ENCODE data around the gene FOSL2.

GRCh38 chr2:28447086-28447485 lies 54.4 kb downstream of the FOSL2 start:
- TF ChIP-seq, protein P1, sequence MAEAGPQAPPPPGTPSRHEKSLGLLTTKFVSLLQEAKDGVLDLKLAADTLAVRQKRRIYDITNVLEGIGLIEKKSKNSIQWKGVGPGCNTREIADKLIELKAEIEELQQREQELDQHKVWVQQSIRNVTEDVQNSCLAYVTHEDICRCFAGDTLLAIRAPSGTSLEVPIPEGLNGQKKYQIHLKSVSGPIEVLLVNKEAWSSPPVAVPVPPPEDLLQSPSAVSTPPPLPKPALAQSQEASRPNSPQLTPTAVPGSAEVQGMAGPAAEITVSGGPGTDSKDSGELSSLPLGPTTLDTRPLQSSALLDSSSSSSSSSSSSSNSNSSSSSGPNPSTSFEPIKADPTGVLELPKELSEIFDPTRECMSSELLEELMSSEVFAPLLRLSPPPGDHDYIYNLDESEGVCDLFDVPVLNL (CRISPR knock-in tag; IDR thresholded peaks at IDR 0.05; ENCODE audit: borderline replicate concordance, low read depth): no peak
- TF ChIP-seq, protein P2, sequence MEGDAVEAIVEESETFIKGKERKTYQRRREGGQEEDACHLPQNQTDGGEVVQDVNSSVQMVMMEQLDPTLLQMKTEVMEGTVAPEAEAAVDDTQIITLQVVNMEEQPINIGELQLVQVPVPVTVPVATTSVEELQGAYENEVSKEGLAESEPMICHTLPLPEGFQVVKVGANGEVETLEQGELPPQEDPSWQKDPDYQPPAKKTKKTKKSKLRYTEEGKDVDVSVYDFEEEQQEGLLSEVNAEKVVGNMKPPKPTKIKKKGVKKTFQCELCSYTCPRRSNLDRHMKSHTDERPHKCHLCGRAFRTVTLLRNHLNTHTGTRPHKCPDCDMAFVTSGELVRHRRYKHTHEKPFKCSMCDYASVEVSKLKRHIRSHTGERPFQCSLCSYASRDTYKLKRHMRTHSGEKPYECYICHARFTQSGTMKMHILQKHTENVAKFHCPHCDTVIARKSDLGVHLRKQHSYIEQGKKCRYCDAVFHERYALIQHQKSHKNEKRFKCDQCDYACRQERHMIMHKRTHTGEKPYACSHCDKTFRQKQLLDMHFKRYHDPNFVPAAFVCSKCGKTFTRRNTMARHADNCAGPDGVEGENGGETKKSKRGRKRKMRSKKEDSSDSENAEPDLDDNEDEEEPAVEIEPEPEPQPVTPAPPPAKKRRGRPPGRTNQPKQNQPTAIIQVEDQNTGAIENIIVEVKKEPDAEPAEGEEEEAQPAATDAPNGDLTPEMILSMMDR (IDR thresholded peaks at IDR 0.05): no peak
- TF ChIP-seq ETV6 (CRISPR knock-in tag; IDR thresholded peaks at IDR 0.05): no peak
- TF ChIP-seq KAT7 (CRISPR knock-in tag; IDR thresholded peaks at IDR 0.05; ENCODE audit: borderline replicate concordance): no peak
